Fibroblast of peridontal ligament (primary cell): ENCODE data around the gene LZTR1.
A peak's percentile ranks its signal among the peaks of the same experiment; 100 is the strongest.

Experiments
- DNase-seq: peaks from one replicate; pipeline ENCODE4 v3.0.0-alpha.2; 2010; ENCODE audit errors: extremely low read depth

The LZTR1 gene

DNA sequence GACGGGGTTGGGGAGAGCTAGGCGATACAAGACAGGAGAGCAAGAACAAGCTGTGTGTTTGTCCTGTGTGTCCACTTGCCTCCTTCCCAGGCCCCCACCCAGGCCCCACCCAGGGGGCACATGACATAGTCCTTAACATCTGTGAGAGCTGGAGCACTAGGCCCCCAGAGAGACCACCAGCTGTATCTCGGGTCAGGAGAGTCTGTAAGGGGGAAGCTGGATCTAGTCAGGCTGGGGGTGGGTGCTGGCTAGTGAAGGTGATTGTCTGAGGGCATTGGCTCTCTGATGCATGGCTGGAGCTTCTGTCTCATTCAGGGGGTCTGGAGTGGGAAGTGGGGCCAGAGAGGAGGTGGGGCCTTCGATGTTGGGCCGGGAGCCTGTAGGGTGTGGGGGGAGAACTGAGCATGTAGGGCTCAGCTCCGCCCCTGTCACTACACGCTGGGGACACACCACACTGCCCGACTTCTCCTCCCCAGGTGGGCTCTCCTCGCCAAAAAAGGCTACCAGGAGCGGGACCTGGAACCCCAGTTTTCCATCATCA lies 33.4 kb downstream of the LZTR1 start:
- DNase-seq: no peak

DNA sequence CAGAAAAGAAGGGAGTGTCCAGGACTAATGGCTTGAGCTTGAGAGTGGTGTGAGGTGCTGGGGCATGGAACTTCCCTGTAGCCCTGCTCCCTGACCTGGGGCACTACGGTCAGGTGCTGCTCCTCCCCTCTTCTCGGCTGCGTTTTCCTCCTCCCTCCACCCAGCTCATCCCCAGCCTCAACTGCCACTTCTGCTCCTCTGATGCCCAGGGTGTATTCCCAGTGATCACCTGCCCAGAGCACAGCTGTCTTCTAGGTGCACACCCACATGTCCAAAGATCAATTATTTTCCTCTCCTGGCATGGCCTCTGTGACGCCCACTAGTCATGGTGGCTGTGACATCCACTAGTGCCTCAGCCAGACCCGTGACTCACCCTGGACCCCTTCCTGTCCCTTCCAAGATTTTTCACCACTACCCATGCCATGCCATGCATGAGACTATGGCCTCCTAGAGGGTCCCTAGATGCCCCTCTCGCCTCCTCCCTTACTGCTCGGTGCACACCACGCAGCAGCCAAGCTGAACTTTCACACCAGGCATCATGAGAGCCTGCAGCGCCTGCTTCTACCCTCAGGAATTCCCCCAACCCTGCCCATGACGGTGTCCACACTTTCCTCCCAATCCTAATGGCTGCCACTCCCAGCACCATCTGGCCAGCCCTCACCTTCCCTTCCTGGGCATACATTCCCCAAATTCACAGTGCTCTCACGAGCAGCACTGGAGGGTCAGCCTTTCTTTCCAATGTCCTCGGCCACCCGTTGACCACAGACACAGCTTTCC lies 34.7 kb downstream of the LZTR1 start:
- DNase-seq: no peak

DNA sequence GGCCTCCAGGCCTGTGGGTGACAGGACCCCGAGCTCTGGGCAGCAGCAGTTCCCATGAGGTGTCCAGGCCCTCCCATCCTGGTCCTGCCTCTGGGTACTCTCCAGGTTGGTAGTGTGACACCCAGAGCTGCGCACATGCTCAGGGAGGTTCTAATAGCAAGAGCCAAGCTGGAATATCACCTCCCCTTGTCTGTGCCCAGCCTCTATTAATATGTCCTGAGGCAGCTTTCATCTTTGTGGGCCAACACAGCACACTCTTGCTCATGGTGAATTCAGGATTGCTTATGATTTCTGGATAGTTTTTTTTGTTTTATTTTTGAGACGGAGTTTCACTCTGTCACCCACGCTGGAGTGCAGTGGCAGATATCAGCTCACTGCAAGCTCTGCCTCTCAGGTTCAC lies 36.2 kb downstream of the LZTR1 start:
- no peak for DNase-seq

DNA sequence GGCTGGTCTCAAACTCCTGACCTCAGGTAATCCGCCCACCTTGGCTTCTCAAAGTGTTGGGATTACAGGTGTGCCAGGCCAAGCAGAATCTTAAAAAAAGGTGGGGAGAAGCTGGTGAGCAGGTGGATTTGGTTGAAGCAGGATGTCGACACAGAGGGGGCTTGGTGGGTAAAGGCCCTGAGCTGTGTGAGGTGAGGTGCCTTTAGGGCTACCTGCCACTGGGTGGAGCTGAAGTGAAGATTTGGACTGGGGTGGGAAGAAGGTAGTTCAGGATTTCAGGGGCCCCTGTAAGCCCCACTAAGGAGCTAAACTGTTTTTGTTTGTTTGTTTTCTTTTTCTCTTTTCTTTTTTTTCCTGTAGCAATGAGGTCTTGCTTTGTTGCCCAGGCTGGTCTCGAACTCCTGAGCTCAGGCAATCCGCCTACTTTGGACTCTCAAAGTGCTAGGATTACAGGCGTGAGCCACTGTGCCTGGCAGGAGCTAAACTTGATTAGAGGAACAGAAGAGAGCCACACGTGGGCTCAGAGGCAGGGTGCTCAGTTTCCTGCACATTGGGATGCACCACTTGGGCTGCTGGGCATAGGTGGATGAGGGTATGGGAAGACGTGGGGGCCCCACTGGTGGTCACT lies 38.8 kb downstream of the LZTR1 start:
- no peak for DNase-seq

DNA sequence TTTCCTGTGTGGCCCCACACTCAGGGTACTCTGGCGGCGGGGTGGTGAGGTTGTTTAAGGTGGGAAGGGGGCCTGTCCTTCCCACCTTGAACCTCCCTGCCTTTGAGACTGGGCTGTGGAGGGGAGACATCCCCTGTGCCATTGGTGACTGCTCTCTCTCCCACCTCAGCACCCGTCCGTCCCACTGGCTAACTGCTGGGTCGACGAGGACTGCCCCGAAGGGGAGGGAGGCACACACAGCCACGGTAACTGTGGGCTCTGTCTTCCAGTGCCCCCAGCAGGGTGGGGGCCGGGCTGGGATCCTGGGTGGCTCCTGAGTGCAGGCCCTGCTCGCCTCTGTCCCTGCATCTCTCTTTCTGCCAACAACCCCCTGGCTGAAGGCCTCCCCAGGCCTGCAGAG lies 40.4 kb downstream of the LZTR1 start:
- DNase-seq: no peak

DNA sequence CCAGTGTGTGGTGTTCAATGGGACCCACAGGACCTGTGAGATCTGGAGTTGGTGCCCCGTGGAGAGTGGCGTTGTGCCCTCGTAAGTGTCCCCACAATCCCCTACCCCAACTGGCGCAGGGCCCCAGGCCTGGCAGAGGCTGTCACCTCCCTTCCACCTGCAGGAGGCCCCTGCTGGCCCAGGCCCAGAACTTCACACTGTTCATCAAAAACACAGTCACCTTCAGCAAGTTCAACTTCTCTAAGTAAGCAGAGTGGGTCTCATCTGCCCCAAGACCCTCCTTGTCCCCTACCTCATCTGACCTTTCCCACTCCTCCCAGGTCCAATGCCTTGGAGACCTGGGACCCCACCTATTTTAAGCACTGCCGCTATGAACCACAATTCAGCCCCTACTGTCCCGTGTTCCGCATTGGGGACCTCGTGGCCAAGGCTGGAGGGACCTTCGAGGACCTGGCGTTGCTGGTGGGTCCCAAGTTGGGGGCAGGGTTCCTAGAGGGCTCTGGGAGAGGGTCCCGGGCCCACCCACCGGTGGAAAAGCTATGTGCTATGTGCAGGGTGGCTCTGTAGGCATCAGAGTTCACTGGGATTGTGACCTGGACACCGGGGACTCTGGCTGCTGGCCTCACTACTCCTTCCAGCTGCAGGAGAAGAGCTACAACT lies 41.0 kb downstream of the LZTR1 start:
- no peak for DNase-seq

DNA sequence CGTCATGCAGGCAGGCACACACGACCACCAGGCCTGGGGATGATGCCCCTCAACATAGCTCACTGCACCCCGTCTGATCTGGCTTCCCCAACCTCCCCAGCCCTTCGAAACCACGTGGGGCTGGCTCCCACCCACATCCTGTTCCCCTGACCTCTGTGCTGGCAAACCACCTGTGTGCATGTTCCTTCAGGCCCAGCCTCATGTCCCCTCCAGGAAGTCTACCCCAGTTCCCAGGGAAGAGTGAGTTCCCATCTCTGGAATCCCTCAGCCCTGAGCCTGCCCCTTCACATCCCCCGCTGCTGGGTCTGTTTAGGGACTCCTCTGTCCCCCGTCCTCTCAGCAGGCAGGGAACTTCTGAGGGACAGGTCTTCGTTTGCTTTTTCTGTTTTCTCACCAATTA lies 43.2 kb downstream of the LZTR1 start:
- no peak for DNase-seq

DNA sequence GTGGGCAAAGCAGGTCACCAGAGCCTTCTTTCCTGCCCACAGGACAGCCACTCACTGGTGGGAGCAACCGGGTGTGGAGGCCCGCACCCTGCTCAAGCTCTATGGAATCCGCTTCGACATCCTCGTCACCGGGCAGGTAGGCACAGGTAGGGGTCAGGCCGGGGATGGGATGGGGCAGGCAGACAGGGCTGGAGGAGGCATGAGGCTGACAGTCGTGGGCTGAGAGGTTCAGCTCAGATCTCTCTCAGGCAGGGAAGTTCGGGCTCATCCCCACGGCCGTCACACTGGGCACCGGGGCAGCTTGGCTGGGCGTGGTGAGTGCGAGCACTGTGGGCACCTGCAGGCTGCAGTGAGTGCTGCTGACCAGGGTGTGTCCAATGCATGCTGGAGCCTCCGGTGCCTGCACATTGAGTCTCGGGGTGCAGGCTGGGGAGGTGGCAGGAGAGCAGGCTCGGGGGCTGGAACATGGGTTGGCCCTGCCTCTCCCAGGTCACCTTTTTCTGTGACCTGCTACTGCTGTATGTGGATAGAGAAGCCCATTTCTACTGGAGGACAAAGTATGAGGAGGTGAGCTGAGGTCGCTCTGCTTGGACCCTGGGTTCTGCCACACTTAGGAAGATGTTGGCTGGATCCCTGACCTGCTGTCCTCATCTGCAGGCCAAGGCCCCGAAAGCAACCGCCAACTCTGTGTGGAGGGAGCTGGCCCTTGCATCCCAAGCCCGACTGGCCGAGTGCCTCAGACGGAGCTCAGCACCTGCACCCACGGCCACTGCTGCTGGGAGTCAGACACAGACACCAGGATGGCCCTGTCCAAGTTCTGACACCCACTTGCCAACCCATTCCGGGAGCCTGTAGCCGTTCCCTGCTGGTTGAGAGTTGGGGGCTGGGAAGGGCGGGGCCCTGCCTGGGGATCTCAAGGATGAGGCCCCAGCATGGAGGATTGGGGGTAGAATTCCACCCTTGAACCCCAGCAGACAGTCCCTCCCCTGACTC lies 44.0 kb downstream of the LZTR1 start:
- DNase-seq: no peak

DNA sequence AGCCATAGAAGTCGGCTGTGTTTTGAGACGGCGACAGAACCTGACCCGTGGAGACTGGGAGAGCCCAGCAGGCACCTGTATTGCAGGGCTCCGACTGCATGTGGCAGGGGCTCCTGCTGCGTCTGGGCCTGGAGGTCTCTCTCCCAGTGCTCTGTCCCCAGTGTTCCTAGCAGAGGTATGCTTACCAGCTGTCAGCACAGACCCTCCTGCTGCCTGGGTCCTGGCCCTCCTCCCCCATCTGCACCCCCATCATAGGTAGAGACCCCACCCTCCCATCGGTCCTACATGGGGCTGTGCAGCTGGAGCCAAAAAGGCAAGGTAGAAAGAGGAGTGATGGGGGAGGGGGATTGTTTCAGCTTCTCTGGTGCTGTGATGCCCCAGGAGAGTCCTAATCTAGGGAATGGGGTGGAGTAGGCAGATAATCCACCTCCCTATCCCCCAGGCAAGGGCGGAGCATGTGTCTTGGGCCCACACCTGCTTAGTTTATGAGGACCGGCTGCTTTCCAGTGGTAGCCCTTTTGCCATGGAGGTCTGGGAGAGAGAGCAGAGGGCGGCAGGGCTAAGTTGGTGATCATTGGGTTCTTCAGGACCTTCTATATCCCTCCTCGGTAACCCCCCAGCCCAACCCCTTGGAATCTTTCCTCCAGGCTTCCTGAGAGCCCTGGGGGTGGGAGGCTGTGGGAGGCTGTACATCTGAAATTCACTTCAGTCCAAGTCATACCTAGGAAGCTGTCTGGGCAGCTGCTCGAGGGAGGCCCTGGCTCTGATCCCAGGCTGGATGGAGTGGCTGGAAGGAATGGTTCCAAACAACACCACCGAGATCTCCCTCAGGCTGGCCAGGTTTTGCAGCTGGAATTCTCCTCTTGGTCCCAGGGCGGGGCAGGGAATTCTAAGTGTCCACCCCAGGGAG lies 44.9 kb downstream of the LZTR1 start:
- peak; percentile 61 for DNase-seq

DNA sequence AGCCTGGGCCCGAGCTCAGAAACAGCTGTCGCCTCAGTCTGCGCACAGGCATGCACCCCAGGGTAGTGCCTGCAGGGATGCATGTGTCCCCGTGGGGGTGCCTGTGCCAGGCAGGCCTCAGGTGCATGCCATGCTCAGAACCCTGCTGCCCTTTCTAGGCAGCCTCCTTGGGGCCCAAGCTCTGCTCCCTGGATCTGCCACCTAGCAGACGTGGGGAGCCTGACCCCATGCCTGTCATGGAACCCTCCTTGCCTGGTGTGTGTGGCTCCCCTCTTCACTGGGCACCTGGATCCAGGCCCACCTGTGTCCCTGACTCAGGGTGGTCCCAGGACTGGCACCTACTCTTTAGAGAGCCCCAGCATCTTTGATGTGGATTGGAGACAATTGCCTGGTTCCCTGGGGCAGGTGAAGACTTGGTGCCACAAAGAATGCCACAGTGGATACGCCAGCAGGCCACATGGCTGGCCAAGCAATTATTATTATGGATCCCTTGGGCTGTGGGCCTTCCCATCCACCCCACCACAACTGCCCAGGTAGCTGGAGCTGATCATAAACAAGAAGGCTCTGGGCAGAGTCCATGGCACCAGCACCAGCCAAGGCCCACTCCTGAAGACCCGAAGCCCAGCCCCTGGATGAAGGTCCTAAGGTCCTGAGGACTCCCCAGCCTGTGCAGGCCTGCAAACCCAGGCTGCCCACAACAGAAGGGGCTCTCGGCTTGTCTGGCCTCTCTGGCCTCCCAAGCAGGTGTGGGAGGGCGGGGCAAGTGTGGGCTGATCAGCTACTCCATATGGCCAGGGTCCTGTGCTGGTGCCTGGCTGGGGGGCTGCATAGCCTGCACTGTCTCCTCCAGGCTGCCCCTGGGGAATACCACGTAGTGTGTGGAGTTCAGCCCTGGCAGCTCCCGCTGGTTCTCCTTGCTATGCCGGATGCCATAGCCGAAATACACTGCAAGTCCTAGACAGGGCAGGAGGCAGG lies 46.5 kb downstream of the LZTR1 start:
- no peak for DNase-seq

DNA sequence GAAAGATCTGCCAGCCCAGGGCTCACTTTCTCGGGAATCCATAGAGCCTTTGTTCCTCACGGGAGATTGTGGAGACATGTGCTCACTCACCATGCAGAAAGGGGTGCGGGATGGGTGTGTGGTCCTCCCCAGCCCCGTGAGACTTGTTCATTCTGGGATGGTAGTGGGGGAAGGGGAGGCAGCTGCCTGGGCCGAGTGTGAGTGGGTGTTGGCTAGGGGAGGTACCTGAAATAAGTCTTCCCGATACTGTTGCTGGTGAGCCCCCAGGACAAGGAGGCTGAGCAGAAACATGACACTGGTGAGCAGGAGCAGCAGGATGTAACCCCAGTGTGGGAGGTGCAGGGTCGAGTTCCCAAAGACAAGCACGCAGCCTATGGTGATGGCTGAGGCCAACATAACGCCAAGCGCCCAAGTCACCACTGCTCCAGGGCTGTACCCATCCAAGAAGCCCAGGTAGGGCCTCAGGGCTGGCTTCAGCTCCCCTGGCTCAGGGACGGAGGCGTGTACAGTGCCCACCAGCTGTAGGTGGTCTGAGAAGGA lies 47.5 kb downstream of the LZTR1 start:
- DNase-seq: no peak

DNA sequence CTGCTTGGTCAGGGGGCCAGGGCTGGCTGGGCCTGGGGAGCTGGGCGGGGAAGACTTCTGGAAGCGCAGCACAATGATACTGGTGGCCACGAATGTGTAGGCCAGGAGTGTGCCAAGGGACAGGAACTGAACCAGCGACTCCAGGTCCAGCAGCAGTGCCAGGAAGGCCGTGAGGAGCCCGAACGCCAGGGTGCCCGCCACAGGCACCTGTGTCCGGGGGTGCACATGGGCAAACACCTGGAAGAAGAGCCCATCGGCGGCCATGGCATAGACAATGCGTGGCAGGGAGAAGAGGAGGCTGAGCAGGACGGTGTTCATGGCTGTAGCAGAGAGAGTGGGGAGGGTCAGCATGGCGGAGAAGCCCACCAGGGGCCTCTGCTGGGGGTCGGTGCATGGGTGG lies 47.9 kb downstream of the LZTR1 start:
- DNase-seq: no peak

DNA sequence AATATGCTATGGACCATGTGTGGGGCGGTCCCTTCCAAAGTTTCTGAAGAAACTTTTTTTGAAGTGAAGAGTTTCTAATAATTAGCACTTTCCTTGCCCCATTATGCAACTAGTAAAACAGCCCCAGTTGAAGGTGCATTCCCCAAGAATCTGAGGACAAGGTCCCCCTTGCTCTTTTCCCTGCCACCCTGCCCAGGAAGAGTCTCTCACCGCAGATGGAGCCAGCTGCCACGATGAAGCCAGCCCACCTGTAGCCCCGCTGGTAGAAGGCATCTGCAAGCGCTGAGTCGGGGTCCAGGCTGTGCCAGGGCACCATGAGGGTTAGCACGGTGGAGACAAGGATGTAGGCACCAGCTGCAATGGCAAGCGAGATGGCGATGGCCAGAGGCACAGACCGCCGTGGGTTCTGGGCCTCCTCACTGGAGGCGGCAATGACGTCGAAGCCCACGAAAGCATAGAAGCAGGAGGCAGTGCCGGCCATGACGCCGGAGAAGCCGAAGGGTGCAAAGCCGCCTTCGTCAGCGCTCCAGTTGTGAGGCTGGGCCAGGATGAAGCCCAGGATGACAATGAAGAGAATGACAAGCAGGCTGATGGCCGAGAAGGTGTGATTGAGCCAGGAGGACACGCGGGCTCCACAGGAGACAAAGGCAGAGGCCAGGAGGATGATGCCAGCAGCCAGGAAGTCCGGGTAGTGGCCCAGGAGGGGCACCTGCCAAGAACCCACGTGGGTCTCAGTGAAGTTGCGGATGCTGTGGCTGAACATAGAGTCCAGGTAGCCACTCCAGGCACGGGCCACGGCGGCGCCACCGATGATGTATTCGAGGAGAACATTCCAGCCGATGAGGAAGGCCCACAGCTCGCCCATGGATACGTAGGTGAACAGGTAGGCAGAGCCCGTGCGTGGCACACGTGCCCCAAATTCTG lies 48.8 kb downstream of the LZTR1 start:
- DNase-seq: no peak

DNA sequence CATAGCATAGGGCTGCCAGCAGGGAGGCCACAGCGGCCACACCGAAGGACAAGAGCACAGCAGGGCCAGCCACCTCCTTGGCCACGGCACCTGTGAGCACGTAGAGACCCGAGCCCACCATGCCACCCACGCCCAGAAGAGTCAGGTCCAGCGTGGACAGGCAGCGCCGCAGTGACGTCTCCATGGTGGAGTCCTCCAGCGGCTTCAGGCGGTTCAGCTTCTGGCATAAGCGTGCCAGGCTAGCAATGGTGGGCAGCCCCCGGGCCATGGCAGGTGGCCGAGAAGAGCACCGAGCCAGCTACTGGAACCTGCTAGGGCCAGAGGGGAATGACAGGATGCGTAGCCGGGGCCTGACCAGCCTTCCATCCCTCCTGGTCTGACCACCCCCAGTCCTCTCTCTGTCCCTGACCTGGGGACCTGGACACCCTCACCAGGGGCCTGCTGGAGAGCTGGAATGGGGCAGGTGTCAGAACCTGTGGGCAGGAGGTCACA lies 49.5 kb downstream of the LZTR1 start:
- DNase-seq: no peak

DNA sequence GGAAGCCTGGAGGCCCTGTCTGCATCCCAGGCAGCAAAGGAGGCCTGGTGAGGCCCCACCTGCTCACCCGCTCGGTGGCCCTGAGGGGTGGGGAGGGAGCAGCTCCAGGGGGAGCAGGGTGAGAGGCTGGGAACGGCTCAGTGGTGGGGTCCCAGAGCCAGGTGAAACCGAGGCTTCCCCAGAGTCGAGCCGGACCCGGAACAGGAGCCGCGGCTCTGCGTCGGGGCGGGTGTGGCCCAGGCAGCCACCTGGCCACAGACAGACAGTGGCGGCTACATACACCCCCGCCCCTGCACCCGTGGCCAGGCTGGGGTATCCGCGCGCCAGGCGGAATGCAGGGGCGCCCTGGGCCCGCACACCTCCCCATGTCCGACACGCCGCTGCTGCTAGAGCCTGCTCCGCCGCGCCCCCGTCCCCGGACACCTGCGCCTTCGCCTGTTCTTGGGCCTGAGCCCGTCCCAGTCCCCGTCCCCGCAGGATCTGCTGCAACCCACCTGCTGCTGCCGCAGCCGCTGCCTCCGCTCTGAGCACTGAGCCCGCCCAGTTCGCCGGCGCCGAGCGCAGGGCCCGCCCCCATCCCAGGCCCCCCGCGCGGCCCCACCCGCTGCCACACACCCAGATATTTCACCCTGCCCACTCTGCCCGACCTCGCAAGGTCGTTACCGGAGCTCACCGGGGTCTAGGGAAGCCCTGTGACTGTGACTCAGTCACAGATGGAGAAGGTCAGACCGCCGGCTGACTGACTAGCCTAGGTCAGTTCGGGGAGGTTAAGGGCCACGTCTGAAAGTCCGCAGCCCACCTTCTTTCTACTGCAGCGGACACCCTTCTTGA lies 50.2 kb downstream of the LZTR1 start, which contains the start of gene SLC7A4:
Gene SLC7A4, minus strand, starts transcription at position 525 of the 831 bp plus-strand sequence. CDS start 749 bp downstream, outside the sequence.
- no peak for DNase-seq

DNA sequence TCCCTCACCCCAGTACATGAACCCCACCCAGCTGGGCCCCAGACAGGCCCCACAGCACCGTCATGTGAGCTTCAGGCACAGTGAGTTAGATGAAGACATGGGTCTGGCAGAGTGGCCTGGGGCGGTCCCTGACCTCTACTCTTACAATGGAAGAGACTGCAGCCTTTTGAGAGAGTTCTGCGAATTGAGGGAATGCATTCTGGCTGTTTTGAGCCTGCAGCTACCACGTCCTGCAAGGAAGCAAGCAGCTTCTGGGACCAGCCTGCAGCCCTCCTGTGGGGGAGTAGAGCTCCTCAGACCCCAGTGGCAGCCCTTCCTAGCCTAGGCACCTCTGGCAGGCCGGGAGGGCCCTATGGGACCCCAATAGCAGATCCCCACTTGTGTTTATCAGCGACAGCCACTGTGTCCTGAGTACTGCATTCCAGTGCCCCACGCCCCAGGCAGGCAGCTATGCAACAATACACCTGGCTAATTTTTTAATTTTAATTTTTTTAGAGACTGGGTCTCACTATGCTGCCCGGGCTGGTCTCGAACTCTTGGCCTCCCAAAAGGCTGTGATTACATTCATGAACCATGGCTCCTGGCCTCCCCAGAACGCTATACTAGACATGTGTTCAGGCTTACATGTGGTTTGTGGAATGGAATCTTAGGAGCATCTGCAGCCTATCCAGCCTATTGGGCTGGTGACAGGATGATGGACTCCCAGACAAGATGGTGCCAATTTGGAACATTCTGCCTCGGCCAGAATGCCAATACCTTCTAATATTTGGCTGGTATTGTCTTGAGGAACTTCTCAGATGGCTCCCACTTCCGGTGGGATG lies 51.0 kb downstream of the LZTR1 start:
- DNase-seq: no peak
